Esophagus mucosa (tissue), 1 donor: ENCODE results near the gene PDE9A. TPM values are rescaled to one million over a fixed set of nuclear protein-coding genes. Genes with fewer than 3 reads are reported as not detected.
A peak's percentile ranks its signal among the peaks of the same experiment; 100 is the strongest.
"Not testable (repeated sequence)": the region's sequence is repeated elsewhere in the genome, so short reads cannot be mapped to it uniquely, and the experiment has no call there.

Experiments used
- ATAC-seq: fragments of 200-7000 bp; cut with Tn5 transposase; one replicate; pipeline ENCODE4 v1.9.1; 2020
- total RNA-seq: library from RNA; stranded (reverse); gene quantifications from one replicate; pipeline ENCODE4 v1.2.4, GENCODE V29; 2023
- donor health status: DM: yes; HTN: yes; CAD: no.

Gene PDE9A
- total RNA-seq, 1 donor from 2014 or later, result 1.8 TPM

GRCh38 chr21:42807293-42807895 lies 154.0 kb downstream of the PDE9A start:
- not testable (repeated sequence) for ATAC-seq

- ATAC-seq, result no peak
These were observed 154.7 kb downstream of the PDE9A start for GRCh38 chr21:42807938-42808613.

GRCh38 chr21:42809171-42809570 lies 155.8 kb downstream of the PDE9A start:
- no peak for ATAC-seq

- ATAC-seq, result peak; percentile 39
These were observed 156.4 kb downstream of the PDE9A start for GRCh38 chr21:42809577-42810475.

GRCh38 chr21:42811960-42812359 lies 158.5 kb downstream of the PDE9A start:
- ATAC-seq, result peak; percentile 28

GRCh38 chr21:42812528-42813241 lies 159.3 kb downstream of the PDE9A start:
- ATAC-seq, result peak; percentile 59

GRCh38 chr21:42815217-42815616 lies 161.8 kb downstream of the PDE9A start:
- no peak for ATAC-seq

GRCh38 chr21:42818328-42818749 lies 164.9 kb downstream of the PDE9A start:
- ATAC-seq, result peak; percentile 87

- no peak for ATAC-seq
These were observed 166.6 kb downstream of the PDE9A start for GRCh38 chr21:42819861-42820615.

GRCh38 chr21:42820616-42821465 lies 167.4 kb downstream of the PDE9A start:
- ATAC-seq, result no peak

Other genes with a start within 250 kb of the PDE9A start
- gene UBASH3A, start 249.7 kb upstream of the PDE9A start, total RNA-seq, result 0.24 TPM
- gene RSPH1, start 157.4 kb upstream of the PDE9A start, total RNA-seq, result 0.24 TPM
- 13.9 TPM for gene SLC37A1, start 139.8 kb upstream of the PDE9A start, total RNA-seq
- gene WDR4, start 225.9 kb downstream of the PDE9A start, total RNA-seq, result 19.8 TPM
- 17.7 TPM for gene NDUFV3, start 239.7 kb downstream of the PDE9A start, total RNA-seq